Measurements from ENCODE around the gene SPECC1.
"Not testable (repeated sequence)": the region's sequence is repeated elsewhere in the genome, so short reads cannot be mapped to it uniquely, and the experiment has no call there.

The SPECC1 gene

GRCh38 chr17:20096430-20096829 is 87.3 kb downstream of the SPECC1 start:
- no peak for DNase-seq

DNA sequence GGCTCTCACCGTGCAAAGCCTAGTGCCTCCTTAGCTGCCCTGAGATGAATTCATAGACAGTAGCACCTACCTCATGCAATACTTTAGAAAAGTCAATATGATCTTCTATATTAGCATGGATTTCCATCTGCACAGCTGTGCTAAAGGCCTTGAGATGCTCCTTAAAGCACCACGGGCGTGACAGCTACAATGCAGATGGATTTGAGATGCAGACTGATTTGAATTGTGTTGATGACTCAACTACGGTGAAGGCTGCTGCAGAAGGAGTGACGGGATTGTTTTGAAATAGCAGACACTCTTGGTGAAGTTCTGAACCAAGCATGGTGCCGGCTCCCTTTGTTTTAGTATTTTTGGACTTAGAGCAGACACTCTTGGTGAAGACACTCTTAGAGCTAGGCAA is 88.2 kb downstream of the SPECC1 start:
- peak; percentile 45 for DNase-seq

DNA sequence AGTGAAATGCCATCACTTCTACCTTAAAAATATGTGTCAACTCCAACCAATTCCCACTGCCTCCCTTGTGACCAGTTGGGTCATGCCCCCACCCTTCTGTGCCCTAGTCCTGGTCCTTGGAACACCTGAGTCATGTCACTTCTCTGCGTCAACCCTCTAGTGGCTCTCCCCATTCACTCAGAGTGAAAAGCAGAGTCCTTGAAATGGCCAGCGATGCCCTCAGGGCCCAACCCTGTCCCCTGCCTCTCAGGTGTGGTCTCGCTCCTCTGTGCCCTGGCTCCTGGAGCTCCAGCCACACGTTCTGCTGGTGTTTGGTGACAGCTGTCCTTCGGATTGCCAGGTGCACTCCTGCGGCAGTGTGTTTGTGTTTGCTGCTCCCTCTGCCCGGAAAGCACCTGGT is 89.2 kb downstream of the SPECC1 start:
- DNase-seq, result peak; percentile 59

- DNase-seq, result not testable (repeated sequence)
Observed at GRCh38 chr17:20100806-20101205, 91.6 kb downstream of the SPECC1 start.

DNA sequence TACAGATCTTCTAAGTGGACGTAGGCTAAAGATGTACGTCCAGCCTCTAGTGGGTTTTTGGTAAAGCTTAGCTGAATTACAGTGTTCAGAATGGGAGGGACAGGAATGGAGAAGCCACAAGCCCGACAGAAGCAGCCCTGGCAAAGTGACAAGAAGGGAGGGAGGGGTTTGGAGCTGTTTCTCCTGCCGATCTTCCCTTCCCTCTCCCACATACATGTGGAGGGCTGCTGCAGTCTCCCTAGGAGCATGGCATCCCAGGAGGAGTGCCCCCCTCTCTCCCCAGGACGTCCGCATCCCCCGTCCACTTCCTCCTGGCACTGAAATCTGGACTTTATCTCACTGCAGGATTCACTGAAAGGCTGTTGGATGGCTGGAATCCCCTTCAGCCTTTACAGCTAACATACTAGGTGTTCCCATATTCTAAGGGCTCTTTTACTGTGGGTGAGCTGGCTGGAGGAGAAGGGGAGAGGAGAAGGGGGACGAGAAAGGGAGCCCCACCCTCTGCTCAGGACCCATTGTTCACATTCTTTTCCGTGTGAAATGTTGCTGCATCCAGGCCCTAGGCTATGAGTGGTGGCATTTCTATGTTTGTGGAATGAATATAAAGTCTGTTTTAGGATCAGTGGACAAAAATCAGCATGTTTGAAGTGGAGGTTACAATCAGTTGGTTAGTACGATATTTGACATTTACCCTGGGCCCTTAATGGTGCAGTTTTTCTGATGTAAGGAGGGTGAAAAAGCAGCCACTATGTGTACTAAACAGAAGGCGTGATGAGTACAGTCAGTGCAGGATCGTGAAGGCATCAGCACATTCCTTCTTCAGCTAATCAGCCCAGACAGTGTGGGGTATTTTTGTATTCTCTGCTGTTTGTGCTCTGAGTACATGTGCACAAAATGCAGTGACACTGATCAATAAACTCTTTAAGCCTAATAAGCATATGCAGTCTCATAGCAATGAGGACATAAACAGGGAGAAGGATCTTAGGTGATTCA is 94.6 kb downstream of the SPECC1 start:
- DNase-seq, result no peak

GRCh38 chr17:20105539-20106280 is 96.6 kb downstream of the SPECC1 start:
- DNase-seq, result no peak

DNA sequence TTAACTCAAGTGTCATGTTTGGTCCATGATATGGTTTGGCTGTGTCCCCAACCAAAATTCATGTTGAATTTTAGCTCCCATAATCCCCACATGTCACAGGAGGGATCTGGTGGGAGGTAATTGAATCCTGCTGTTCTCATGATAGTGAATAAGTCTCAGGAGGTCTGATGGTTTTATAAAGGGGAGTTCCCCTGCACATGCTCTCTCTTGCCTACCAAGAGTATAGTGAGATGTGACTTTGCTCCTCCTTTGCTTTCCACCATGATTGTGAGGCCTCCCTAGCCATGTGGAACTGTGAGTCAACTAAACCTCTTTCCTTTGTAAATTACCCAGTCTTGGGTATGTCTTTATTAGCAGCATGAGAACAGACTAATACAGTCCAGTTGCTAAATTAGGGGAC is 97.3 kb downstream of the SPECC1 start:
- DNase-seq, result not testable (repeated sequence)

GRCh38 chr17:20109076-20109475 is 99.9 kb downstream of the SPECC1 start:
- no peak for DNase-seq

GRCh38 chr17:20111538-20111937 is 102.4 kb downstream of the SPECC1 start:
- no peak for DNase-seq

DNA sequence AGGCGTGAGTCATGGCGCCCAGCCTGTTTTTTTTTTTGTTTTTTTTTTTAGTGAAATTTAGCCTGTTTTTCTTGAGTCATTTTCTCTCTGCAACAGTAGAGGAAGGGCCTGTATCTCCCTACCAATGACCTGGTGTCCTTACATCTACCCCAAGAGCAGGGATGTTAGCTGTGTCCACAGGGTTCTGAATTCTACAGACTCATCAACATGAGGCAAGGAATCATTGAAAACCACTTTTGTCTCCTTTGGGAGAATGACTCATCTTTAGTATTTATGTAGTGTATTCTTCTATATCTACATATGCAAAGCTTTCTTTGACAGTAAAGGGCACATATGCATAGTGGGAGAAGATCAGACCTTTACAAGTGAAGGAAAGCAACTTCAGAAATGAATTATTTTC is 105.3 kb downstream of the SPECC1 start:
- DNase-seq, result no peak

- no peak for DNase-seq
Observed at GRCh38 chr17:20116683-20117309, 107.6 kb downstream of the SPECC1 start.

- DNase-seq, result no peak
Observed at GRCh38 chr17:20118280-20118679, 109.1 kb downstream of the SPECC1 start.

DNA sequence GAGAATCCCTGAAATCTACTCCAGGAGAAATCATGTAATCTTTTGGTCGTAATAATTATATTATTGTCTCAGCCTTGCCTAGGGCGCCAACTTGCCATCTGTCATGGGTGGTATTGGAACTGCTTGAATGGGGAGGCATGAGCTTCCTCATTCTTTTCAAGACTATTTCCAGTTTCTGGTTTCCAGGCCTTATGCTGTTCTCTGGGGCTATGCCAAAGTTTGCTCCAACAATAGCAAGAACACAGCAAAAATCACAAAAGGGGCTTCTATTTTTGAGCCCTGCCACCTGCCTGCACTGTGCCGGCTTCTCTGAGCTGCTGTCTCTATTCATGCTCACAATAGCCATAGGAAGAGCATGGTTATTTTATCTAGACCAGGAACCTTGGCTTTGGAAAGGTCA is 111.7 kb downstream of the SPECC1 start:
- DNase-seq, result no peak

GRCh38 chr17:20121359-20122253 is 112.4 kb downstream of the SPECC1 start:
- DNase-seq, result peak; percentile 87

GRCh38 chr17:20122254-20122879 is 113.2 kb downstream of the SPECC1 start:
- no peak for DNase-seq

DNA sequence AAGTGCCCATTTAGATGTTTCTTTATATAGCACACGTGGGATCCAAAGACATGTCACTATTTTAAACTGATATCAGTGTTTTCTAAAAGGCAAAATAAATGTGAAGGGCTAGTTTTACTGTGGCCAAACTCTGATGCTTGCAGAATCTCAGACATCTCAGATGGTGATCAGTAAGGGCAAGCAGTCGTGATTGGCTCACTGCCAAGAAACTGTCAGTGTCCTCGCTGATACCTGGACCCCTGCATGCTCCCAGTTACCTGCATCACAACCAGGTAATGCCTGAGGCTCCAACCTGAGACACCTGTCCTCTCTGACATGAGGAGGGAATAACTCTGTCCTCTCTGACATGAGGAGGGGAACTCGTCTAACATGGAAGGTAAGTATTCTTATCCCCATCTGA is 114.0 kb downstream of the SPECC1 start:
- peak; percentile 47 for DNase-seq

- no peak for DNase-seq
Observed at GRCh38 chr17:20125724-20126123, 116.6 kb downstream of the SPECC1 start.

GRCh38 chr17:20127360-20128035 is 118.3 kb downstream of the SPECC1 start:
- no peak for DNase-seq

- no peak for DNase-seq
Observed at GRCh38 chr17:20128036-20128667, 119.0 kb downstream of the SPECC1 start.

- no peak for DNase-seq
Observed at GRCh38 chr17:20133517-20133916, 124.4 kb downstream of the SPECC1 start.
